Mucosa of rectum (tissue), 2 donors: Measurements from ENCODE around the gene CUX1.

ENCODE experiments used
- H3K27ac ChIP-seq, 2 donors: one replicate each; pipeline ENCODE4 v1.7.0; 2013; ENCODE audit warnings: inconsistent platforms in 2 of 2, low read depth in 2 of 2, low read length in 2 of 2
- H3K27me3 ChIP-seq, 2 donors: one replicate each; pipeline ENCODE4 v1.7.0; 2013; ENCODE audit warnings: low read length in 2 of 2; ENCODE audit not compliant: control insufficient read depth in 2 of 2, insufficient read depth in 2 of 2
- H3K36me3 ChIP-seq, 2 donors: one replicate each; pipeline ENCODE4 v1.7.0; 2013; ENCODE audit warnings: low read length in 2 of 2; ENCODE audit not compliant: control insufficient read depth in 2 of 2, insufficient read depth in 2 of 2
- H3K4me1 ChIP-seq, 2 donors: one replicate each; pipeline ENCODE4 v1.7.0; 2013; ENCODE audit warnings: low read length in 2 of 2, mild to moderate bottlenecking in 1 of 2; ENCODE audit not compliant: control insufficient read depth in 2 of 2, insufficient read depth in 2 of 2
- H3K4me3 ChIP-seq, 2 donors: one replicate each; pipeline ENCODE4 v1.7.0; 2013; ENCODE audit warnings: low read length in 2 of 2
- H3K9ac ChIP-seq, 2 donors: one replicate each; pipeline ENCODE4 v1.7.0; 2013; ENCODE audit warnings: low read length in 2 of 2, low read depth in 1 of 2, mild to moderate bottlenecking in 1 of 2
- H3K9me3 ChIP-seq, 2 donors: one replicate each; pipeline ENCODE4 v1.7.0; 2013; ENCODE audit warnings: low read length in 2 of 2; ENCODE audit not compliant: control insufficient read depth in 2 of 2
- donor health status: healthy.
- donor health status: Normal muscosa, but diverticular disease.

The CUX1 gene

GRCh38 chr7:102079140-102080018 lies 262.0 kb downstream of the CUX1 start:
- H3K27me3 ChIP-seq = no peaks in the 10 kb centered on the region
- peaks cover 0 to 5% of the 10 kb centered on the region in 2 donors for H3K36me3 ChIP-seq
- no peak overlapping the region for H3K4me3 ChIP-seq
- H3K9ac ChIP-seq = no peak overlapping the region
- H3K4me1 ChIP-seq = peaks cover 0 to 6% of the 10 kb centered on the region in 2 donors
- no peaks in the 10 kb centered on the region for H3K9me3 ChIP-seq
- no peak overlapping the region for H3K27ac ChIP-seq

- no peaks in the 10 kb centered on the region for H3K9me3 ChIP-seq
- peaks cover 0 to 3% of the 10 kb centered on the region in 2 donors for H3K36me3 ChIP-seq
- H3K9ac ChIP-seq = no peak overlapping the region
- no peak overlapping the region for H3K27ac ChIP-seq
- H3K4me3 ChIP-seq = no peak overlapping the region
- H3K4me1 ChIP-seq = peaks cover 0 to 6% of the 10 kb centered on the region in 2 donors
- no peaks in the 10 kb centered on the region for H3K27me3 ChIP-seq
These were observed 262.6 kb downstream of the CUX1 start for GRCh38 chr7:102080019-102080433.

GRCh38 chr7:102080434-102081243 lies 263.2 kb downstream of the CUX1 start:
- H3K9ac ChIP-seq = no peak overlapping the region
- H3K4me3 ChIP-seq = no peak overlapping the region
- H3K4me1 ChIP-seq = no peaks in the 10 kb centered on the region
- H3K9me3 ChIP-seq = no peaks in the 10 kb centered on the region
- H3K27me3 ChIP-seq = no peaks in the 10 kb centered on the region
- H3K27ac ChIP-seq = no peak overlapping the region
- peaks cover 0 to 3% of the 10 kb centered on the region in 2 donors for H3K36me3 ChIP-seq

GRCh38 chr7:102081244-102081627 lies 263.8 kb downstream of the CUX1 start:
- Histone ChIP-seq H3K27ac (no peak overlapping the region), H3K4me3 (no peak overlapping the region), H3K9me3 (no peaks in the 10 kb centered on the region), H3K9ac (no peak overlapping the region), H3K36me3 (peaks cover 0 to 3% of the 10 kb centered on the region in 2 donors), H3K27me3 (no peaks in the 10 kb centered on the region), H3K4me1 (no peaks in the 10 kb centered on the region)

- H3K9me3 ChIP-seq = no peaks in the 10 kb centered on the region
- H3K9ac ChIP-seq = no peak overlapping the region
- no peak overlapping the region for H3K27ac ChIP-seq
- H3K27me3 ChIP-seq = no peaks in the 10 kb centered on the region
- H3K4me3 ChIP-seq = no peak overlapping the region
- peaks cover 0 to 3% of the 10 kb centered on the region in 2 donors for H3K36me3 ChIP-seq
- no peaks in the 10 kb centered on the region for H3K4me1 ChIP-seq
These were observed 265.4 kb downstream of the CUX1 start for GRCh38 chr7:102082693-102083368.

GRCh38 chr7:102085218-102085772 lies 267.9 kb downstream of the CUX1 start:
- Histone ChIP-seq H3K9me3 (no peaks in the 10 kb centered on the region), H3K27me3 (no peaks in the 10 kb centered on the region), H3K4me1 (no peaks in the 10 kb centered on the region), H3K36me3 (peaks cover 0 to 3% of the 10 kb centered on the region in 2 donors), H3K4me3 (no peak overlapping the region), H3K9ac (no peak overlapping the region), H3K27ac (no peak overlapping the region)

GRCh38 chr7:102089175-102090098 lies 272.0 kb downstream of the CUX1 start:
- peaks cover 4 to 14% of the 10 kb centered on the region in 2 donors for H3K4me1 ChIP-seq
- H3K36me3 ChIP-seq = no peaks in the 10 kb centered on the region
- no peaks in the 10 kb centered on the region for H3K27me3 ChIP-seq
- H3K4me3 ChIP-seq = no peak overlapping the region
- no peak overlapping the region for H3K27ac ChIP-seq
- no peaks in the 10 kb centered on the region for H3K9me3 ChIP-seq
- H3K9ac ChIP-seq = no peak overlapping the region

GRCh38 chr7:102093599-102094315 lies 276.3 kb downstream of the CUX1 start:
- H3K36me3 ChIP-seq = no peaks in the 10 kb centered on the region
- peak overlapping the region; percentile 16 to 19 for H3K4me3 ChIP-seq
- H3K9me3 ChIP-seq = no peaks in the 10 kb centered on the region
- no peak overlapping the region for H3K9ac ChIP-seq
- H3K4me1 ChIP-seq = peaks cover 21 to 32% of the 10 kb centered on the region in 2 donors
- no peaks in the 10 kb centered on the region for H3K27me3 ChIP-seq
- peak overlapping the region; percentile 42 to 53 for H3K27ac ChIP-seq

- Histone ChIP-seq H3K36me3 (no peaks in the 10 kb centered on the region), H3K27me3 (no peaks in the 10 kb centered on the region), H3K4me1 (peaks cover 21 to 32% of the 10 kb centered on the region in 2 donors), H3K9ac (no peak overlapping the region), H3K4me3 (peak overlapping the region in 1 of 2 donors; percentile 16), H3K9me3 (no peaks in the 10 kb centered on the region), H3K27ac (peak overlapping the region; percentile 42 to 53)
These were observed 276.9 kb downstream of the CUX1 start for GRCh38 chr7:102094316-102094650.
